BE2C (cell line): Measurements from ENCODE around the gene CCRL2.

ENCODE experiments used
- DNase-seq: peaks from one replicate; pipeline ENCODE4 v3.0.0-alpha.2; 2020
- H3K27me3 ChIP-seq: fragments of 250-450 bp; sonication (Bioruptor Pico); 2 replicates; pipeline ENCODE4 v1.5.1; 2020; ENCODE audit warnings: mild to moderate bottlenecking
- H3K36me3 ChIP-seq: fragments of 250-450 bp; sonication (Bioruptor Pico); 2 replicates; pipeline ENCODE4 v1.5.1; 2020; ENCODE audit warnings: mild to moderate bottlenecking
- H3K4me1 ChIP-seq: fragments of 250-450 bp; sonication (Bioruptor Pico); 2 replicates; pipeline ENCODE4 v1.5.1; 2020
- H3K4me3 ChIP-seq: 2 replicates; pipeline ENCODE4 v1.5.1; 2011; ENCODE audit warnings: low read depth, low read length
- H3K9me3 ChIP-seq: fragments of 250-450 bp; sonication (Bioruptor Pico); 2 replicates; pipeline ENCODE4 v1.5.1; 2020
- TF ChIP-seq, protein P1 (sequence below): IDR thresholded peaks from 2 replicates; pipeline ENCODE4 v1.5.1; 2012; ENCODE audit warnings: mild to moderate bottlenecking, low read depth, low read length

The CCRL2 gene

DNA sequence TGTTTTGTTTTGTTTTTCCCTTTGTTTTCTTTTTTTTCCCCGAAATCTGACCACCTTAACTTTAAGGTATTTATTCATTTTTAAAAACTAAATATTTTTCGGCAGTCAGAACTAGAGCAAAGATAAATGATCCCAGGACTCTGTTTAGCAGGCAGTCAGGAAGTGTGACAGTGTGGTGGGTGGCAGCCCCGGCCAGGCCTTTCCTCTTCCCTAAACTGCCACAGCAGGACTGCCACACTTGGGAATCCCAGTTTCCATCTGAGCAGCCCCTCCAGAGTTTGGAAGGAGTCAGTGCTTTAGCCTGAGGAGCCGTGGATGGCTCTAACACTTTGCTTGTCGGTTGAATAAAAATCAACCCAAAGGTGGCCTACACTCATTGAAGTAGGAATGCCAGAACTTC lies 6.9 kb downstream of the CCRL2 start:
- TF ChIP-seq, protein P1, sequence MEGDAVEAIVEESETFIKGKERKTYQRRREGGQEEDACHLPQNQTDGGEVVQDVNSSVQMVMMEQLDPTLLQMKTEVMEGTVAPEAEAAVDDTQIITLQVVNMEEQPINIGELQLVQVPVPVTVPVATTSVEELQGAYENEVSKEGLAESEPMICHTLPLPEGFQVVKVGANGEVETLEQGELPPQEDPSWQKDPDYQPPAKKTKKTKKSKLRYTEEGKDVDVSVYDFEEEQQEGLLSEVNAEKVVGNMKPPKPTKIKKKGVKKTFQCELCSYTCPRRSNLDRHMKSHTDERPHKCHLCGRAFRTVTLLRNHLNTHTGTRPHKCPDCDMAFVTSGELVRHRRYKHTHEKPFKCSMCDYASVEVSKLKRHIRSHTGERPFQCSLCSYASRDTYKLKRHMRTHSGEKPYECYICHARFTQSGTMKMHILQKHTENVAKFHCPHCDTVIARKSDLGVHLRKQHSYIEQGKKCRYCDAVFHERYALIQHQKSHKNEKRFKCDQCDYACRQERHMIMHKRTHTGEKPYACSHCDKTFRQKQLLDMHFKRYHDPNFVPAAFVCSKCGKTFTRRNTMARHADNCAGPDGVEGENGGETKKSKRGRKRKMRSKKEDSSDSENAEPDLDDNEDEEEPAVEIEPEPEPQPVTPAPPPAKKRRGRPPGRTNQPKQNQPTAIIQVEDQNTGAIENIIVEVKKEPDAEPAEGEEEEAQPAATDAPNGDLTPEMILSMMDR = no peak
- Histone ChIP-seq H3K4me3 (no peak overlapping the region), H3K4me1 (no peaks in the 10 kb centered on the region), H3K36me3 (no peaks in the 10 kb centered on the region), H3K9me3 (no peaks in the 10 kb centered on the region), H3K27me3 (no peaks in the 10 kb centered on the region)
- DNase-seq = no peak

DNA sequence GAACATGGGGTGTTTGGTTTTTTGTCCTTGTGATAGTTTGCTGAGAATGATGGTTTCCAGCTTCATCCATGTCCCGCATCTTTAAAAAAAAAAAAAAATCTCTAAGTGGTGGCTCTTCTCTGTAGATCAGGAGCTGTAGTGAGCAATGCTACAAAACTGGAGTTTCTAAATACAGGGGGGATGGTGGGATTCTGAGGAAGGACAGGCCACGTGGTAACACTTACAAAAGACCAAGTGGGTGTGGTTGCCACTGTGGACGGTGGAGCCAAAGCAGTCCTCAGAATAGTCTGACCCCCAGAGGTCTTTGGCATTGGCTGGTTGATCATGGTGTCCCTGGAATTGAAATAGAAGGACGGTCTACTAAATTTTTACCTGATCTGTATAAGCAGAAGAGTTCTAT lies 7.7 kb downstream of the CCRL2 start:
- Histone ChIP-seq H3K9me3 (no peaks in the 10 kb centered on the region), H3K4me3 (no peak overlapping the region), H3K36me3 (no peaks in the 10 kb centered on the region), H3K27me3 (no peaks in the 10 kb centered on the region), H3K4me1 (no peaks in the 10 kb centered on the region)
- no peak for DNase-seq
- TF ChIP-seq, protein P1 = no peak

DNA sequence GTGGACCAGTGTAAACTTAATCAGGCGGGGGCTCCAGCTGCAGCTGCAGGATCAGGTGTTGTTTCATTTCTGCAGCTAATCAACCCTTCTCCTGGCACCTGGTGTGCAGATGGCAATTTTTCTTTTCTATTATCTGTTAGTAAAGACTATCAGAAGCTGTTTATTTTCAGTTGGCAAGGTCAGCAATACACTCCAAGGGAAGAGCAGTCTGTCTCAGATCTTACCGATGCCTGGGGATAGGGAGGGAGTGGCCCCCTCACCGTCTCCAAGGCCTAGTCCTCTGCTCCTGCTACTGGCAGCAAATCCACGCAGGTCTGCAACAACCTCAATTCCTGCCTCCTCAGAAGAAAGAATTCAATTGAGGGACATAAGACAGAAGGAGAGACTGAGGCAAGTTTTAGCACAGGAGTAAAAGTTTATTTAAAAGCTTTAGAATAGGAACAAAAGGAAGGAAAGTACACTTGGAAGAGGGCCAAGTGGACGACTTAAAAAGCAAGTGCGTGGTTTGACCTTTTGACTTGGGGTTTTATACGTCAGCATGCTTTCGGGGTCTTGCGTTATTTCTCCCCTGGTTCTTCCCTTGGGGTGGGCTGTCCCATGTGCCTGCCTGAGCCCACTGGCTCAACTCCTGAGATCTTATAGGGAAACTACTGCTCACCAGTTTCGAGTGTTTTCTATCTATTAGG lies 9.2 kb downstream of the CCRL2 start:
- Histone ChIP-seq H3K9me3 (no peaks in the 10 kb centered on the region), H3K4me3 (no peak overlapping the region), H3K4me1 (no peaks in the 10 kb centered on the region), H3K36me3 (no peaks in the 10 kb centered on the region), H3K27me3 (no peaks in the 10 kb centered on the region)
- DNase-seq = no peak
- TF ChIP-seq, protein P1 = no peak

DNA sequence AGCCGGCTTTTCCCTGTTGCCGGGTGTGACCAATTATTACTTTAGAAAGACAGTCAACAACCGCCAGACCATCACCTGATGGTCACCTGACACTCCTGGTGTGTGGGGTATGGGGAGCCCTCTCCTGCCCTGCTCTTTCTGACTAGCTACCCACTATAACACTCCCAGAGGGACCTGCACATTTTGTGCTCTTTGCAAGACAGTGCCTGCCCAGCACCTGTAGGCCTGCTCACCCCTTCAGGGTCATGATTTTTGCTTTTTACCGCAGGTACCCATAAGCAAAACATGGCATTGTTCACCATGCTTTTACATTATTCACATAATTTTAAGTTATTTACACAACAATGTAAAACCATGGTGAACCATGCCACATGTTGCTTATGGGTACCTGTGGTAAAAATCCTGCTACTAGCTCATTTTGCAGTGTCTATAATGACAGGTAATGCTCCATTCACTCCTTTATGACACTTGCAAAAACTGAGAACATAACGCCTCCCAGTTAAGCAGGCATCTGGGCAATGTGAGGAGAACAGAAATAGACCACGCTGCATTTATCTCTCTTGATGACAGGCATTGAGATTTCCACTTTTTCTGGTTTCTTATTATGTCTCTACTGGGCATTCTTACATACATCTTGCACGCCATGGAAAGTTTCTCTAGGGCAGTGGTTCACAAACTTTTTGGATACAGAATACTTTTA lies 9.9 kb downstream of the CCRL2 start:
- no peaks in the 10 kb centered on the region for H3K4me1 ChIP-seq
- H3K27me3 ChIP-seq = no peaks in the 10 kb centered on the region
- H3K9me3 ChIP-seq = no peaks in the 10 kb centered on the region
- no peaks in the 10 kb centered on the region for H3K36me3 ChIP-seq
- TF ChIP-seq, protein P1 = no peak
- no peak for DNase-seq
- no peak overlapping the region for H3K4me3 ChIP-seq

DNA sequence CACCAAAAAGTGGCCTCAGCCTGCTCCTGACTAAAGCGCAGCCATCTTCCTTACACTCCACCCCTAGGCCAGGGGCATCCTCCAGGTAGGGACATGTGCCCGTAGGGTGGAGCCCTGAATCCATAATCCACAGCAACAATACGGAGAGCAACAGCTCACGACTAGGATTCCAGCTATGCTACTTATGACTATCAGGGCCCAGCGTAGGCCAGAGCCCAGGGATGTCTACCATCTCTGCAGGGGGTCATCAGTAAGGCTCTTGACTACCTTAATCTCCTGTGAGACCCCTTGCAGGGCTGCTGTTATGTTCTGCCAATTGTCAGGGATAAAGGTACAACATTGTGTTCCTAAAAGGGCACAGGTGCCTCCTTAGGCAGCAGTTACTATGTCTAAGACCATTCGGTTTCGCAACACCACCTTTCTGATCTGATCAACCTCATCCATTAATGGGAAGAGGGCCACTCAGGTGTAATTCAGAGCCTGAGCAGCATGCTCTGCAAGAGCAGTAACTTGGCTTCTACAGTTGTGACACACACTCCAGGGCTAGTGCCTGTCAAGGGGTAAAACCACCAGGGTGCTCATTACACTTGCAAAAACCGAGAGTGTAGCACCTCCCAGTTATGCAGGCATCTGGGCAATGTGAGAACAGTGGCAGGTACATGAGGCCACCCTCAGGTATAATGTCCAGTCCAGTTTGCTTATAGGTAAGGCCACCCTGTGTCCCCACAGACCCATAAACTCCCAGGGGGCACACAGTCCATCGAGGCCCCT lies 11.0 kb downstream of the CCRL2 start:
- no peak for DNase-seq
- TF ChIP-seq, protein P1 = no peak

More for the DNA sequence above, 11.0 kb downstream of the CCRL2 start:
- Histone ChIP-seq H3K36me3 (no peaks in the 10 kb centered on the region), H3K27me3 (no peaks in the 10 kb centered on the region), H3K4me3 (no peak overlapping the region), H3K9me3 (no peaks in the 10 kb centered on the region), H3K4me1 (no peaks in the 10 kb centered on the region)
